GM12872 (cell line): ENCODE measurements around the gene MYO3B.

Experiments used
- CTCF ChIP-seq: IDR thresholded peaks from 3 replicates; pipeline ENCODE4 v1.5.1; 2011; ENCODE audit warnings: low read depth, mild to moderate bottlenecking, low read length, moderate library complexity; ENCODE audit not compliant: insufficient read depth

The MYO3B gene

DNA sequence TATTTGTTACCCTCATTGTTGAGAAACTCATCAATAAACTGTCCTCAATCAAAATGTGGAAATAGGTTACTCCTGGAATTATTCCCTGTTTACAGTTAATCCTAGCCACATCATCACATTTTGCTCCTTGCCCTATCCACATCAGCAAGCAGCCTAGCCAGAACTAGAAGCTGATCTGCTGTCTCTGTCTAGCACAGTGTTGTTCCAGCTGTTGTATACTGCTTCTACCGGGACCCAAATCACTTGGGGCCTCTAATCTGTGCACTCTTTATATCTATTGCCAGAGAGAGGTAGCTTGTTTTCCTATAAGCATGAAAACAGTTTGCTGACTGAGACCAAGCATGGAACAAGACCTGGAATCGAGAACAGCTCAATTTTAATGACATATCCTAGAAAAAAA lies 341.0 kb downstream of the MYO3B start:
- no peak for TF ChIP-seq CTCF

DNA sequence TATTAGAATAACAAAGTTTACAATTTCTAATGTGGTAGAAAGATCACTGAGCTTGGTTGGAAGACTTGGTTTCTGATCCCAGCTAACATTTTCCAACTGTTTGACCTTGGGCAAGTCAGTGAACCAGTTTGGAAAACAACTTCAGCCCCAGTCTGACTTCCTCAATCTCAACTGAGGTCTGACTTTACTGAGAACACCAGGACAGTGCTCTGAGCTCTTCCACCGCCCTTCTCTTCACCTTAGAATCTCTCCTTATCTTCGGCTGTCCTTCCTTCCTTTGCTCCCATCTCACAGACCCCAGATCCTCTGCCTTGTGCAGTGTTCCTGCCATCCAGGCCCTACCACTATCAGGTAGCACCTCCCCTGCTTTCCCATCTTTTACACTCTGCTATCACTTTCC lies 343.4 kb downstream of the MYO3B start:
- no peak for TF ChIP-seq CTCF

- peak; percentile 44; the same call in 2 of the 3 replicates for TF ChIP-seq CTCF
Observed at GRCh38 chr2:170523506-170523905, 345.6 kb downstream of the MYO3B start.

GRCh38 chr2:170524828-170525565 lies 347.1 kb downstream of the MYO3B start:
- no peak for TF ChIP-seq CTCF

DNA sequence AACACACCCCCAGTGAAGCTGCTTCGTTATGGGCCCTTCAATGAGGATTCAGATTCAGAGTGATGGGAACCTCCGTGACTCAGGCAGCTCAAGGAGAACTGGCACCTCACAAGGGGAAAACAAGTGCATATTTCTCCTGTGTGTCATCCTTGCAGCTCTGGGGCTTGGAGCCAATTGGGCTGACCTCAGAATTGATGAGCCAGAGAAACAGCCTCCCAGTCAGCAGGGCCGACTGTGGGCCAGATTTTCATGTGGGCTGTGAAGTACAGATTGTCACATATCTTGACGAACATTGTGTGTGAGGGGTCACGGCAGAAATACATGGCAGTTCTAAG lies 347.6 kb downstream of the MYO3B start:
- no peak for TF ChIP-seq CTCF

DNA sequence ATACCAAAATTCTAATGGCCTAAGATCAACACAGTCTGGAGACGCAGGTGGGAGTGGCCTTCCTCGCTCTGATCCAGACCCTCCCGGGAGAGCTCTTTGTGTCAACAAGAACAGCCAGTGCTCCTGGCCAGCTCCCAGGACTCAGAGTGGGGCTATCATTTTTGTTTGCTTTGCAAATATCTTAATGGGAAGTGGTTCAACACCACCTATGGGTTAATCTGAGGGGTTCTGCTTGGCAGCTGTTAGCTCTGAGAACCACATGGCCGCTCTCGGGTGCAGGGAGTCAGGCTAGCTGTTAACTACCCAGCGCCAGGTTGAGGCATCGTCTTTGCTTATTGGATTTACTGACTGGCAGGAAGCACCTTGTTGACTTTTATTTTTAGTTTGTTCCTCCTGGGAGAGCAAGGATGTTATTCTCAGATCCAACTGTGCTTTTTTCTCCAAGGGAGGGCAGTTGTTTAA lies 352.4 kb downstream of the MYO3B start:
- 0 out of 3 replicates have a peak, but pooled peaks have one; percentile 6 for TF ChIP-seq CTCF

DNA sequence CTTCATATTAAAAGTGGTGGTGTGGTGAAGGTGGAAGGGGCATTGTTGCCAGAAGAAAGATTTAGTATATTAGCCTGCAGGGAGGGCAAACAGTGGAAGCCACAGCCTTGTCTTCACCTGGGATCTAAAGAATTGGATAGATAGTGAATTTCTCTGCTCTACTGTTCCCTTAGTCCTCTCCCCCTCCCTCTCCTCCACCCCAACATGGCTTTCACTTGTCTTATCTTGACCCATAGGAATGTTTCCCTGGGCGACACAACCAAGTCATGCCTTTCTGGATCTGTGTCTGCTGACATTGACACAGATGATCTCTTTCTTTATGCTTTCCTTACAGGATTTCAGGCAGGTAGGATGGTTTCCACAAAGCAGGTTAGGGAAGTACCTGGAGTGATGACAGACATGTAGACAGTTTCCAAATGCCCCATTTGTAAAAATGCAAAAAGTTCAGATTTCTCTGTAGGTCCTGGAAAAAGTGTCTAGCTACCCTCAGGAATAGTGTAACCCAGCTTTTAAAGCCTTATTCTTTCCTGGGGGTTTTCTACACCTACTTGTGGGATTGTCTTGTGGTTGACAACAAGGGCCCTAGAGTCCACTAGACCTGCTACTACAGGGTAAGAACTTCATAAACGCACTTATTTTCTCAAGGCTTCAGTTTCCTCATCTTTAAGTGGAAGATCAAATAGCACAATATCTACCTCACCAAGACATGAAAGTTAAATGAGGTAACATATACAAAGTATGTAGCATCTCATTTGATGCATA lies 353.0 kb downstream of the MYO3B start:
- no peak for TF ChIP-seq CTCF
